ENCODE measurements around the gene GFRA1. TPM values are rescaled to one million over a fixed set of nuclear protein-coding genes. Genes with fewer than 3 reads are reported as not detected.

Gene GFRA1
- polyA plus RNA-seq, 1 of the 3 experiments (the other 2 are of a cell fraction), result 1.6 TPM

DNA sequence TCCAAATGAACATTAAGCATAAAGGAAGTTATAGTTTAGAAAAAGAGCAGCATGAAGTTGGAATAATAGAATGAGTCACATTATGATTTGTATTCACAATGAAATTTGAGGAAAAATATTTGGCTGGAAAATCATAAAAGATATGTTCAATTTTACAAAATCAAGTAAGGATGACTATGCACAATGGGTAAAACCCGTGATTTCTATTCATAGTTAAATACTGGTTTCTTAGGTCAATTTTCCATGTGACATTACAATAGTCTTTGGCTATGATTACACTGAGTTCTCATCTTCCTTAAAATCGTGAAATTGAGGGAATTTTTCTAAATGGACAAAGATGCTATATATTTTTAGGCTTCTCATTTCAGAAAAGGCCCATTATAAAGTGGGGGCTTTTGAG lies 33.8 kb upstream of the GFRA1 start:
- no peaks in the 10 kb centered on the region; a peak in 1 of 4 replicates for H3K4me1 ChIP-seq (ENCODE audit: control insufficient read depth in 1 of 2, insufficient read depth in 2 of 2, low read depth in 1 of 2, low read length in 1 of 2)
- H3K79me2 ChIP-seq (ENCODE audit: insufficient read depth), result no peaks in the 10 kb centered on the region
- no peak overlapping the region for H2AFZ ChIP-seq (ENCODE audit: low read depth)
- H3K4me2 ChIP-seq, result no peak overlapping the region
- no peaks in the 10 kb centered on the region for H4K20me1 ChIP-seq (ENCODE audit: insufficient read depth)
- no peak overlapping the region for H3K9ac ChIP-seq
- H3K4me3 ChIP-seq (ENCODE audit: low read depth in 2 of 2, low read length in 1 of 2), result no peak overlapping the region
- POLR2A ChIA-PET, result no interaction called here
- no peaks in the 10 kb centered on the region for H3K9me2 ChIP-seq
- CTCF ChIA-PET, result no interaction called here
- DNase-seq, result no peak
- H3K36me3 ChIP-seq (replicated peaks in 1 of 2; ENCODE audit: control insufficient read depth in 1 of 2, insufficient read depth in 2 of 2, low read length in 1 of 2), result no peaks in the 10 kb centered on the region
- 14% methylated on average over 2 of the region's 2 CpGs for WGBS (ENCODE audit: low lambda C conversion rate)
- no peaks in the 10 kb centered on the region for H3F3A ChIP-seq (replicated peaks; ENCODE audit: insufficient read depth)
- H3K27me3 ChIP-seq (ENCODE audit: insufficient read depth), result no peaks in the 10 kb centered on the region
- no peaks in the 10 kb centered on the region for H3K9me3 ChIP-seq
- TF ChIP-seq TAF1 (IDR thresholded peaks at IDR 0.05; ENCODE audit: borderline replicate concordance, low read depth, low read length) (no peak), FOXM1 (IDR thresholded peaks at IDR 0.05; ENCODE audit: low read depth) (no peak), CHD2 (IDR thresholded peaks at IDR 0.05; ENCODE audit: low read length, partially characterized antibody) (no peak), NFIC (IDR thresholded peaks at IDR 0.05; ENCODE audit: borderline replicate concordance) (no peak)
- TF ChIP-seq, protein P1, sequence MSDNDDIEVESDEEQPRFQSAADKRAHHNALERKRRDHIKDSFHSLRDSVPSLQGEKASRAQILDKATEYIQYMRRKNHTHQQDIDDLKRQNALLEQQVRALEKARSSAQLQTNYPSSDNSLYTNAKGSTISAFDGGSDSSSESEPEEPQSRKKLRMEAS (IDR thresholded peaks at IDR 0.05; ENCODE audit: low read depth), result no peak
- no peak overlapping the region for H3K27ac ChIP-seq (ENCODE audit: low read depth in 2 of 2, low read length in 1 of 2)

DNA sequence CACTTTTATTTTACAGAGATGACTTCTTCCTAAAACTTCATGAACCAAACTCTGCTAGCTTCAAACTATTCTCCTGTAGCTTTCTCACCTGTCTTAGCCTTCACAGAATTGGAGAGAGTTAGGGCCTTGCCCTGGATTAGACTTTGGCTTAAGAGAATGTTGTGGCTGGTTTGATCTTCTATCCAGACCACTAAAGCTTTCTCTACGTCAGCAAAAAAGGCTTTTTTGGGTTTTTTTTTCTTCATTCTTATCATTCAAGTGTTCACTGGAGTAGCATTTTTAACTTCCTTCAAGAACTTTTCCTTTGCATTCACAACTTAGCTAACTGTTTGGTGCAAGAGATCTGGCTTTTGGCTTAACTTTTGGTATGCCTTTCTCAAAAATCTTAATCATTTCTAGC lies 31.9 kb upstream of the GFRA1 start:
- H3K27me3 ChIP-seq (ENCODE audit: insufficient read depth), result no peaks in the 10 kb centered on the region
- H3K4me2 ChIP-seq, result no peak overlapping the region
- TF ChIP-seq POLR2AphosphoS5 (IDR thresholded peaks at IDR 0.05; ENCODE audit: low read depth, low read length), result no peak
- no peak overlapping the region for H3K9ac ChIP-seq
- no peak overlapping the region for H3K4me3 ChIP-seq (ENCODE audit: low read depth in 2 of 2, low read length in 1 of 2)
- H3K4me1 ChIP-seq (ENCODE audit: control insufficient read depth in 1 of 2, insufficient read depth in 2 of 2, low read depth in 1 of 2, low read length in 1 of 2), result no peaks in the 10 kb centered on the region
- 14% methylated on average over 1 of the region's 1 CpG for WGBS (ENCODE audit: low lambda C conversion rate)
- no peak overlapping the region for H3K27ac ChIP-seq (ENCODE audit: low read depth in 2 of 2, low read length in 1 of 2)
- no peak overlapping the region for H2AFZ ChIP-seq (ENCODE audit: low read depth)
- H3F3A ChIP-seq (replicated peaks; ENCODE audit: insufficient read depth), result no peaks in the 10 kb centered on the region
- CTCF ChIA-PET, result interaction anchor here (1.6 kb wide), 1 partner anchor 17 kb away, joined by 4 read pairs; no protein-coding TSS in a partner anchor
- H3K36me3 ChIP-seq (replicated peaks in 1 of 2; ENCODE audit: control insufficient read depth in 1 of 2, insufficient read depth in 2 of 2, low read length in 1 of 2), result no peaks in the 10 kb centered on the region
- H4K20me1 ChIP-seq (ENCODE audit: insufficient read depth), result no peaks in the 10 kb centered on the region
- no peaks in the 10 kb centered on the region for H3K9me3 ChIP-seq
- H3K9me2 ChIP-seq, result no peaks in the 10 kb centered on the region
- POLR2A ChIA-PET, result no interaction called here
- H3K79me2 ChIP-seq (ENCODE audit: insufficient read depth), result no peaks in the 10 kb centered on the region
- no peak for DNase-seq

DNA sequence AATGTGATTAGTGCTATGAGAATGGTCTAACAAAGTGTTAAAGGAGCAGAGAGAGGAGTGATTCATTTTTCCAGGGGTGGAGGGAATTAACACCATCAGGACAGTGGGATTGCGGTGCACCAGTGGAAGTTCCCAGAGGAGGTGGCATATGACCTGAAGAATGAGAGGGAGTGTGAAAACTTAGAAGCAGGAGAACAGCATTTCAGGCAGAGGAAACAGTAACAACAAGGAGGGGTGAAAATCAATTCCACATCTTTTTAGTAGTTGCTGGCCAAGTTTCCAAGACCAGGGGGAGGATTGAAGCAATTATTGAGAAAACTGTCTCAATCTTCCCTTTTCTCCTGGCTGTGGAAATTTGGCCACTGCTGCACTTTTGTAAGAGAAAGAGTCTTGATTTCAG lies 27.5 kb upstream of the GFRA1 start:
- POLR2A ChIA-PET, result no interaction called here
- 38% methylated on average over 1 of the region's 1 CpG for WGBS (ENCODE audit: low lambda C conversion rate)
- no peak for TF ChIP-seq RFX5 (IDR thresholded peaks at IDR 0.05; ENCODE audit: low read length)
- TF ChIP-seq RCOR1 (IDR thresholded peaks at IDR 0.05; ENCODE audit: low read length), result no peak
- TF ChIP-seq, protein P2, sequence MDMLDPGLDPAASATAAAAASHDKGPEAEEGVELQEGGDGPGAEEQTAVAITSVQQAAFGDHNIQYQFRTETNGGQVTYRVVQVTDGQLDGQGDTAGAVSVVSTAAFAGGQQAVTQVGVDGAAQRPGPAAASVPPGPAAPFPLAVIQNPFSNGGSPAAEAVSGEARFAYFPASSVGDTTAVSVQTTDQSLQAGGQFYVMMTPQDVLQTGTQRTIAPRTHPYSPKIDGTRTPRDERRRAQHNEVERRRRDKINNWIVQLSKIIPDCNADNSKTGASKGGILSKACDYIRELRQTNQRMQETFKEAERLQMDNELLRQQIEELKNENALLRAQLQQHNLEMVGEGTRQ (IDR thresholded peaks at IDR 0.05; ENCODE audit: borderline replicate concordance, low read depth, low read length), result no peak
- TF ChIP-seq TEAD4 (IDR thresholded peaks at IDR 0.05; ENCODE audit: borderline replicate concordance, insufficient read depth), result no peak
- no peak for TF ChIP-seq EZH2phosphoT487 (IDR thresholded peaks at IDR 0.05; ENCODE audit: borderline replicate concordance, low read depth)
- no peak for TF ChIP-seq TCF12 (IDR thresholded peaks at IDR 0.05)
- TF ChIP-seq YY1 (IDR thresholded peaks at IDR 0.05; ENCODE audit: low read depth), result no peak
- no peak for TF ChIP-seq GABPA (IDR thresholded peaks at IDR 0.05; ENCODE audit: low read depth)
- TF ChIP-seq FOXM1 (IDR thresholded peaks at IDR 0.05; ENCODE audit: low read depth), result no peak
- TF ChIP-seq, protein P3, sequence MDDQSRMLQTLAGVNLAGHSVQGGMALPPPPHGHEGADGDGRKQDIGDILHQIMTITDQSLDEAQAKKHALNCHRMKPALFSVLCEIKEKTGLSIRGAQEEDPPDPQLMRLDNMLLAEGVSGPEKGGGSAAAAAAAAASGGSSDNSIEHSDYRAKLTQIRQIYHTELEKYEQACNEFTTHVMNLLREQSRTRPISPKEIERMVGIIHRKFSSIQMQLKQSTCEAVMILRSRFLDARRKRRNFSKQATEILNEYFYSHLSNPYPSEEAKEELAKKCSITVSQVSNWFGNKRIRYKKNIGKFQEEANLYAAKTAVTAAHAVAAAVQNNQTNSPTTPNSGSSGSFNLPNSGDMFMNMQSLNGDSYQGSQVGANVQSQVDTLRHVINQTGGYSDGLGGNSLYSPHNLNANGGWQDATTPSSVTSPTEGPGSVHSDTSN (IDR thresholded peaks at IDR 0.05), result no peak
- TF ChIP-seq FOXJ3 (CRISPR knock-in tag; IDR thresholded peaks at IDR 0.05), result no peak
- no peak for TF ChIP-seq SIN3A (IDR thresholded peaks at IDR 0.05; ENCODE audit: borderline replicate concordance, low read depth, low read length)
- TF ChIP-seq MEF2A (IDR thresholded peaks at IDR 0.05; ENCODE audit: borderline replicate concordance, low read depth), result no peak
- TF ChIP-seq EP300 (IDR thresholded peaks at IDR 0.05; ENCODE audit: borderline replicate concordance in 1 of 2, low read depth in 1 of 2, low read length in 1 of 2), result no peak
- no peak for TF ChIP-seq TAF1 (IDR thresholded peaks at IDR 0.05; ENCODE audit: borderline replicate concordance, low read depth, low read length)
- TF ChIP-seq RAD21 (IDR thresholded peaks at IDR 0.05; ENCODE audit: low read length), result no peak

More for the DNA sequence above, 27.5 kb upstream of the GFRA1 start:
- Histone ChIP-seq H3K9me3 (no peaks in the 10 kb centered on the region), H3K79me2 (ENCODE audit: insufficient read depth) (no peaks in the 10 kb centered on the region), H3K27ac (ENCODE audit: low read depth in 2 of 2, low read length in 1 of 2) (no peak overlapping the region), H4K20me1 (ENCODE audit: insufficient read depth) (no peaks in the 10 kb centered on the region), H3K9ac (no peak overlapping the region), H3K27me3 (ENCODE audit: insufficient read depth) (no peaks in the 10 kb centered on the region), H3F3A (replicated peaks; ENCODE audit: insufficient read depth) (no peaks in the 10 kb centered on the region), H3K9me2 (no peaks in the 10 kb centered on the region), H2AFZ (ENCODE audit: low read depth) (no peak overlapping the region), H3K4me3 (ENCODE audit: low read depth in 2 of 2, low read length in 1 of 2) (no peak overlapping the region), H3K4me1 (ENCODE audit: control insufficient read depth in 1 of 2, insufficient read depth in 2 of 2, low read depth in 1 of 2, low read length in 1 of 2) (no peaks in the 10 kb centered on the region), H3K36me3 (replicated peaks in 1 of 2; ENCODE audit: control insufficient read depth in 1 of 2, insufficient read depth in 2 of 2, low read length in 1 of 2) (no peaks in the 10 kb centered on the region), H3K4me2 (no peak overlapping the region)
- CTCF ChIA-PET, result interaction anchor here (1.2 to 3.7 kb wide), 3 partner anchors 12 to 13 kb away, joined by 5 to 27 read pairs (median 11); no protein-coding TSS in a partner anchor
- no peak for DNase-seq

Measured in SK-N-SH (cell line).